Neural cell (in vitro differentiated cells): ENCODE results near the gene DCBLD2. TPM values are rescaled to one million over a fixed set of nuclear protein-coding genes. Genes with fewer than 3 reads are reported as not detected.

ENCODE experiments used
- H2AFZ ChIP-seq: fragments of 200-600, 300-800 bp; sonication (generic), shearing (Covaris generic); 2 replicates; pipeline ENCODE4 v1.6.0; 2014; ENCODE audit warnings: low read depth, mild to moderate bottlenecking, antibody characterized with exemption, low read length, moderate library complexity
- H3F3A ChIP-seq: fragments of 200-600 bp; shearing (Covaris generic); 2 replicates; pipeline ENCODE4 v1.6.1; 2016; ENCODE audit warnings: mild to moderate bottlenecking, moderate library complexity, mixed read lengths, antibody characterized with exemption, low read length; ENCODE audit not compliant: insufficient read depth, poor library complexity, severe bottlenecking
- H3K27ac ChIP-seq: fragments of 200-600, 300-800 bp; sonication (generic), shearing (Covaris generic); 2 replicates; pipeline ENCODE4 v1.5.1; 2014; ENCODE audit warnings: mild to moderate bottlenecking, low read length, moderate library complexity
- H3K27me3 ChIP-seq: fragments of 300-800, 200-600 bp; sonication (generic), shearing (Covaris generic); 2 replicates; pipeline ENCODE4 v1.6.0; 2014; ENCODE audit warnings: mild to moderate bottlenecking, low read depth, low read length, moderate library complexity; ENCODE audit not compliant: insufficient read depth
- H3K36me3 ChIP-seq: fragments of 300-800, 200-600 bp; sonication (generic), shearing (Covaris generic); 2 replicates; pipeline ENCODE4 v1.5.1; 2014; ENCODE audit warnings: mild to moderate bottlenecking, antibody characterized with exemption, low read length, moderate library complexity; ENCODE audit not compliant: insufficient read depth
- H3K4me2 ChIP-seq: fragments of 300-800, 200-600 bp; sonication (generic), shearing (Covaris generic); 2 replicates; pipeline ENCODE4 v1.6.0; 2014; ENCODE audit warnings: mild to moderate bottlenecking, low read length
- H3K4me3 ChIP-seq: fragments of 300-800, 200-600 bp; sonication (generic), shearing (Covaris generic); 2 replicates; pipeline ENCODE4 v1.5.1; 2014; ENCODE audit warnings: mild to moderate bottlenecking, low read length, moderate library complexity
- H3K79me2 ChIP-seq: fragments of 200-600 bp; shearing (Covaris generic); replicated peaks from 2 replicates; pipeline ENCODE4 v1.6.0; 2014; ENCODE audit warnings: mild to moderate bottlenecking, low read length, moderate library complexity; ENCODE audit not compliant: insufficient read depth
- H3K9ac ChIP-seq: fragments of 300-800, 200-600 bp; sonication (generic), shearing (Covaris generic); 2 replicates; pipeline ENCODE4 v1.6.1; 2016; ENCODE audit warnings: mild to moderate bottlenecking, low read length, mixed read lengths
- H3K9me2 ChIP-seq: fragments of 200-600 bp; shearing (Covaris generic); 2 replicates; pipeline ENCODE4 v1.6.1; 2016; ENCODE audit warnings: mild to moderate bottlenecking, low read length, mixed read lengths; ENCODE audit not compliant: insufficient read depth
- H3K9me3 ChIP-seq: fragments of 200-600, 300-800 bp; sonication (generic), shearing (Covaris generic); 2 replicates; pipeline ENCODE4 v1.6.1; 2016; ENCODE audit warnings: mild to moderate bottlenecking, mixed run types, low read length, moderate library complexity, mixed read lengths
- H4K20me1 ChIP-seq: fragments of 200-600 bp; shearing (Covaris generic); 2 replicates; pipeline ENCODE4 v1.6.1; 2016; ENCODE audit warnings: mild to moderate bottlenecking, mixed run types; ENCODE audit not compliant: insufficient read depth
- EP300 ChIP-seq: fragments of 450-650 bp; conservative IDR thresholded peaks from 2 replicates; pipeline ENCODE4 v1.6.1; 2014; ENCODE audit warnings: antibody characterized with exemption, mild to moderate bottlenecking, moderate library complexity; ENCODE audit not compliant: poor library complexity, severe bottlenecking
- EZH2 ChIP-seq: fragments of 200-600, 300-800 bp; shearing (Covaris generic), sonication (generic); IDR thresholded peaks from 2 replicates; pipeline ENCODE4 v1.6.1; 2014; ENCODE audit warnings: antibody characterized with exemption, low read length, borderline replicate concordance, mild to moderate bottlenecking; ENCODE audit not compliant: insufficient read depth, poor library complexity, severe bottlenecking
- MXI1 ChIP-seq: fragments of 450-650 bp; conservative IDR thresholded peaks from 2 replicates; pipeline ENCODE4 v1.6.1; 2014; ENCODE audit warnings: antibody characterized with exemption, mild to moderate bottlenecking; ENCODE audit not compliant: poor library complexity, severe bottlenecking
- POLR2AphosphoS5 ChIP-seq: IDR thresholded peaks from 2 replicates; pipeline ENCODE4 v1.6.1; 2012
- RAD21 ChIP-seq: fragments of 450-650 bp; conservative IDR thresholded peaks from 2 replicates; pipeline ENCODE4 v1.6.1; 2014; ENCODE audit warnings: antibody characterized with exemption, mild to moderate bottlenecking, moderate library complexity
- SMC3 ChIP-seq: fragments of 450-650 bp; conservative IDR thresholded peaks from 2 replicates; pipeline ENCODE4 v1.6.1; 2014; ENCODE audit warnings: antibody characterized with exemption, mild to moderate bottlenecking, moderate library complexity; ENCODE audit not compliant: poor library complexity
- TAF1 ChIP-seq: IDR thresholded peaks from 2 replicates; pipeline ENCODE4 v1.6.1; 2012; ENCODE audit warnings: low read depth
- polyA plus RNA-seq: library from polyadenylated mRNA; depleted of rRNA; stranded (reverse); fragments of >200 nt; gene quantifications from 2 replicates; pipeline ENCODE4 v1.2.3, GENCODE V29; 2014
- TF ChIP-seq, protein P1 (sequence below): fragments of 450-650 bp; IDR thresholded peaks from 2 replicates; pipeline ENCODE4 v1.5.1; 2014; ENCODE audit warnings: antibody characterized with exemption, mild to moderate bottlenecking, moderate library complexity; ENCODE audit not compliant: poor library complexity, severe bottlenecking
- TF ChIP-seq, protein P2 (sequence below): IDR thresholded peaks from 2 replicates; pipeline ENCODE4 v1.6.1; 2012; ENCODE audit warnings: borderline replicate concordance

DCBLD2 gene
- polyA plus RNA-seq, 1 donor from 2014 or later = 69.0 TPM

DNA sequence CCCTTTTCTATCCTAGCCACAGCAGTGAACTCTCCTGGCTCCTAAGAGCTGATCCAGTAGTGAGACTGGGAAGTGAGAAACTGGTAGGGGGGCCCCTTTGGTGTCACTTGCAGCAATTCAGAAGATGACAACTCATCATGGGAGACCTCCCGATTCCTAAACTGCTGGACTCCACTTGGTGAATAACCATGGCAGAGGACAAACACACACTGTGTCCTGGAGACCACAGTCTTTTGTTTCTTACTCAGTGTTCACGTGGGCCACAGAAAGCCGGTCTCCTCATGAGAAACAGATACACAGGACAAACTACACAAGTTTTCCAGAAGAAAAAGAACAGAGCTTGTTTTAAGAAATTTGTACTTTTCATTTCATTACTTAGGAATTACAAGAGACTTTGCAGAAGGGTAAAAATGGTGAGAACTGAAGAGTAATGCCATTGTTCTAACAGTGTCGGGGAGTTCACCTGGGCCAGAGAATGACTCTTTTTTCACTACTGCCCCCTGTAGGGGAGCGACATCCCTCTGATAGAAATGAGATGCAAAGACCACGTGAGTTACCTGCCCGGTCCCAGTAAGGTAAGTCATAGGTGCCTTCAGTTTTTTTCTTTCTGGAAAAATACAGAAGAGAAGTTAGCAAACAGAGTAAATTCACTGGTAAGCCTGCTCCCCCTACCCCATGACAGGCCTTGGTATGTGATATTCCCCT lies 100.3 kb downstream of the DCBLD2 start:
- H3K36me3 ChIP-seq = peaks cover 14% of the 10 kb centered on the region
- H2AFZ ChIP-seq = no peak overlapping the region
- H4K20me1 ChIP-seq = no peaks in the 10 kb centered on the region
- no peak for TF ChIP-seq SMC3
- no peak for TF ChIP-seq RAD21
- TF ChIP-seq EZH2 = no peak
- TF ChIP-seq, protein P1, sequence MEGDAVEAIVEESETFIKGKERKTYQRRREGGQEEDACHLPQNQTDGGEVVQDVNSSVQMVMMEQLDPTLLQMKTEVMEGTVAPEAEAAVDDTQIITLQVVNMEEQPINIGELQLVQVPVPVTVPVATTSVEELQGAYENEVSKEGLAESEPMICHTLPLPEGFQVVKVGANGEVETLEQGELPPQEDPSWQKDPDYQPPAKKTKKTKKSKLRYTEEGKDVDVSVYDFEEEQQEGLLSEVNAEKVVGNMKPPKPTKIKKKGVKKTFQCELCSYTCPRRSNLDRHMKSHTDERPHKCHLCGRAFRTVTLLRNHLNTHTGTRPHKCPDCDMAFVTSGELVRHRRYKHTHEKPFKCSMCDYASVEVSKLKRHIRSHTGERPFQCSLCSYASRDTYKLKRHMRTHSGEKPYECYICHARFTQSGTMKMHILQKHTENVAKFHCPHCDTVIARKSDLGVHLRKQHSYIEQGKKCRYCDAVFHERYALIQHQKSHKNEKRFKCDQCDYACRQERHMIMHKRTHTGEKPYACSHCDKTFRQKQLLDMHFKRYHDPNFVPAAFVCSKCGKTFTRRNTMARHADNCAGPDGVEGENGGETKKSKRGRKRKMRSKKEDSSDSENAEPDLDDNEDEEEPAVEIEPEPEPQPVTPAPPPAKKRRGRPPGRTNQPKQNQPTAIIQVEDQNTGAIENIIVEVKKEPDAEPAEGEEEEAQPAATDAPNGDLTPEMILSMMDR = no peak
- TF ChIP-seq EP300 = no peak
- no peak for TF ChIP-seq MXI1
- TF ChIP-seq POLR2AphosphoS5 = no peak
- no peak for TF ChIP-seq TAF1
- TF ChIP-seq, protein P2, sequence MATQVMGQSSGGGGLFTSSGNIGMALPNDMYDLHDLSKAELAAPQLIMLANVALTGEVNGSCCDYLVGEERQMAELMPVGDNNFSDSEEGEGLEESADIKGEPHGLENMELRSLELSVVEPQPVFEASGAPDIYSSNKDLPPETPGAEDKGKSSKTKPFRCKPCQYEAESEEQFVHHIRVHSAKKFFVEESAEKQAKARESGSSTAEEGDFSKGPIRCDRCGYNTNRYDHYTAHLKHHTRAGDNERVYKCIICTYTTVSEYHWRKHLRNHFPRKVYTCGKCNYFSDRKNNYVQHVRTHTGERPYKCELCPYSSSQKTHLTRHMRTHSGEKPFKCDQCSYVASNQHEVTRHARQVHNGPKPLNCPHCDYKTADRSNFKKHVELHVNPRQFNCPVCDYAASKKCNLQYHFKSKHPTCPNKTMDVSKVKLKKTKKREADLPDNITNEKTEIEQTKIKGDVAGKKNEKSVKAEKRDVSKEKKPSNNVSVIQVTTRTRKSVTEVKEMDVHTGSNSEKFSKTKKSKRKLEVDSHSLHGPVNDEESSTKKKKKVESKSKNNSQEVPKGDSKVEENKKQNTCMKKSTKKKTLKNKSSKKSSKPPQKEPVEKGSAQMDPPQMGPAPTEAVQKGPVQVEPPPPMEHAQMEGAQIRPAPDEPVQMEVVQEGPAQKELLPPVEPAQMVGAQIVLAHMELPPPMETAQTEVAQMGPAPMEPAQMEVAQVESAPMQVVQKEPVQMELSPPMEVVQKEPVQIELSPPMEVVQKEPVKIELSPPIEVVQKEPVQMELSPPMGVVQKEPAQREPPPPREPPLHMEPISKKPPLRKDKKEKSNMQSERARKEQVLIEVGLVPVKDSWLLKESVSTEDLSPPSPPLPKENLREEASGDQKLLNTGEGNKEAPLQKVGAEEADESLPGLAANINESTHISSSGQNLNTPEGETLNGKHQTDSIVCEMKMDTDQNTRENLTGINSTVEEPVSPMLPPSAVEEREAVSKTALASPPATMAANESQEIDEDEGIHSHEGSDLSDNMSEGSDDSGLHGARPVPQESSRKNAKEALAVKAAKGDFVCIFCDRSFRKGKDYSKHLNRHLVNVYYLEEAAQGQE = no peak
- H3K4me3 ChIP-seq = no peak overlapping the region
- no peaks in the 10 kb centered on the region for H3K79me2 ChIP-seq
- no peak overlapping the region for H3K4me2 ChIP-seq
- H3K9me2 ChIP-seq = no peaks in the 10 kb centered on the region
- H3F3A ChIP-seq = no peaks in the 10 kb centered on the region
- H3K9me3 ChIP-seq = no peaks in the 10 kb centered on the region
- no peaks in the 10 kb centered on the region for H3K27me3 ChIP-seq
- no peak overlapping the region for H3K9ac ChIP-seq
- H3K27ac ChIP-seq = no peak overlapping the region

DNA sequence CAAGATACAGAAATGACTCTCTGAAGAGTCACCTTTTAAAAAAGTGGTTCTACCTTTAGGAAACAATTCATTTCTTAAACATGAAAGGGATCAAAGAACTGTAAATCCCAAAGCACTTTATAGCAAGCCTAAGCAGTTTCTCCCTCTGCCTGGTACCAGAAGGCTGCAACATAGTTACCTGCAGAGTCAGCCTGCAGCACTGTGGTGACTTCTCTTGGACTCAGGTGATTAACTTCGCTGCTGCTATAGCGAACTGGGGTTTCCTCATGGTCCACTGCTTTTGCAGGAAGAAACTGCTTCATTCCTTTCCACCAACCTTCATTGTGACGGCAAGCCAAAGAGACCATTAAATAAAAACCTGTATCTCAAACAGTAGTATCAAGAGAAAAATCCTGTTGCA lies 101.1 kb downstream of the DCBLD2 start:
- Histone ChIP-seq H3F3A (no peaks in the 10 kb centered on the region), H3K4me3 (no peak overlapping the region), H3K9ac (no peak overlapping the region), H2AFZ (no peak overlapping the region), H3K36me3 (peaks cover 11% of the 10 kb centered on the region), H3K9me2 (no peaks in the 10 kb centered on the region), H4K20me1 (no peaks in the 10 kb centered on the region), H3K4me2 (no peak overlapping the region), H3K27ac (no peak overlapping the region), H3K9me3 (no peaks in the 10 kb centered on the region), H3K27me3 (no peaks in the 10 kb centered on the region), H3K79me2 (no peaks in the 10 kb centered on the region)
- no peak for TF ChIP-seq EZH2
- TF ChIP-seq SMC3 = no peak
- TF ChIP-seq, protein P1 = no peak
- TF ChIP-seq POLR2AphosphoS5 = no peak
- no peak for TF ChIP-seq TAF1
